Tibial nerve (tissue), 3 donors: ENCODE measurements around the gene SPPL2B.

Source experiments
- POLR2A ChIP-seq, 2 donors: fragments of 450-650 bp; IDR thresholded peaks; one replicate each; pipeline ENCODE4 v1.6.1; 2017; ENCODE audit warnings: antibody characterized with exemption in 2 of 2, mild to moderate bottlenecking in 2 of 2, moderate library complexity in 2 of 2
- TF ChIP-seq, protein P1 (sequence below), 5 experiments: fragments of 200-600 bp in 3 of 5; fragments of 450-650 bp in 2 of 5; sonication (generic) in 3 of 5; IDR thresholded peaks; one replicate each; pipeline ENCODE4 v1.5.1; 2016 to 2019; ENCODE audit warnings: antibody characterized with exemption in 5 of 5, mild to moderate bottlenecking in 3 of 5, moderate library complexity in 2 of 5

DNA sequence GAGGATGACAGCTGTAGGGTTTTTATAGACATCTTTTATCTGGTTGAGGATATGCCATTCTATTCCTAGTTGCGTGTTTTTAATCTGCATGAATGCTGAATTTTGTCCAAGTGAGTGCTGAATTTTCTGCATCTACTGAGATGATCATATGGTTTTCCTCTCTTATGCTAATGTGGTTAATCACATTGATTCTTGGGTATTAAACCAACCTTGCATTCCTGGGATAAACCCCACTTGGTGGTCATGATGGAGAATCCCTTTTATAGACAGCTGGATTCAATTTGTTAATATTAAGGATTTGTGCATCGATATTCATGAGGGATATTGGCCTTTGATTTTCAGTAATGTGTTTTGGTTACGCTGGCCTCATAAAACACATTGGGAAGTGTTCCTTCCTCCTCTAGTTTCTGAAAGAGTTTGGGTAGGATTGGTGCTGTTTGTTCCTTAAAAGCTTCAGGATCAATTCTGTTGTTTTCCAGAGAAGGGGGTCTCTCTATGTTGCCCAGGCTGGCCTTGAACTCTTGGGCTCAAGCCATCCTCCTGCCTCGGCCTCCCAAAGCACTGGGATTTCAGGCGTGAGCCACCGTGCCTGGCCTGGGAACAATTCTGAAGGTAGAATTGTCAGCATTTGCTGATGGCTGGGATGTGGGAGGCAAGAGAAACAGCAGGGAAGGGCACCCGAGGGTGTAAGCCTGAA is 13.2 kb upstream of the SPPL2B start:
- TF ChIP-seq POLR2A (IDR thresholded peaks at IDR 0.05), result no peak
- TF ChIP-seq, protein P1, sequence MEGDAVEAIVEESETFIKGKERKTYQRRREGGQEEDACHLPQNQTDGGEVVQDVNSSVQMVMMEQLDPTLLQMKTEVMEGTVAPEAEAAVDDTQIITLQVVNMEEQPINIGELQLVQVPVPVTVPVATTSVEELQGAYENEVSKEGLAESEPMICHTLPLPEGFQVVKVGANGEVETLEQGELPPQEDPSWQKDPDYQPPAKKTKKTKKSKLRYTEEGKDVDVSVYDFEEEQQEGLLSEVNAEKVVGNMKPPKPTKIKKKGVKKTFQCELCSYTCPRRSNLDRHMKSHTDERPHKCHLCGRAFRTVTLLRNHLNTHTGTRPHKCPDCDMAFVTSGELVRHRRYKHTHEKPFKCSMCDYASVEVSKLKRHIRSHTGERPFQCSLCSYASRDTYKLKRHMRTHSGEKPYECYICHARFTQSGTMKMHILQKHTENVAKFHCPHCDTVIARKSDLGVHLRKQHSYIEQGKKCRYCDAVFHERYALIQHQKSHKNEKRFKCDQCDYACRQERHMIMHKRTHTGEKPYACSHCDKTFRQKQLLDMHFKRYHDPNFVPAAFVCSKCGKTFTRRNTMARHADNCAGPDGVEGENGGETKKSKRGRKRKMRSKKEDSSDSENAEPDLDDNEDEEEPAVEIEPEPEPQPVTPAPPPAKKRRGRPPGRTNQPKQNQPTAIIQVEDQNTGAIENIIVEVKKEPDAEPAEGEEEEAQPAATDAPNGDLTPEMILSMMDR (IDR thresholded peaks at IDR 0.05), result no peak
